K562 (cell line): ENCODE measurements around the gene SETDB1. TPM values are rescaled to one million over a fixed set of nuclear protein-coding genes. Genes with fewer than 3 reads are reported as not detected.

ENCODE experiments used
- BCLAF1 ChIP-seq, 2 experiments: fragments of 450-650 bp in 1 of 2; IDR thresholded peaks; 2 replicates each; pipeline ENCODE4 v1.6.1; 2011 to 2017; ENCODE audit warnings: low read depth in 2 of 2, antibody characterized with exemption in 1 of 2, borderline replicate concordance in 1 of 2, low read length in 1 of 2, mild to moderate bottlenecking in 1 of 2, mixed read lengths in 1 of 2; ENCODE audit not compliant: control insufficient read depth in 1 of 2
- BHLHE40 ChIP-seq: IDR thresholded peaks from 2 replicates; pipeline ENCODE4 v1.6.1; 2011; ENCODE audit warnings: low read length, improper control_type of control experiment
- CBFA2T2 ChIP-seq: fragments of 450-650 bp; conservative IDR thresholded peaks from 2 replicates; pipeline ENCODE4 v1.6.1; 2017; ENCODE audit warnings: mild to moderate bottlenecking
- CHAMP1 ChIP-seq: fragments of 450-650 bp; IDR thresholded peaks from 2 replicates; pipeline ENCODE4 v1.6.1; 2016; ENCODE audit warnings: mild to moderate bottlenecking
- ETV5 ChIP-seq: sonication (generic); formaldehyde crosslinking; IDR thresholded peaks from 2 replicates; pipeline ENCODE4 v1.4.0; 2020; ENCODE audit warnings: low read depth, mild to moderate bottlenecking, missing genetic modification reagents
- MEF2A ChIP-seq: IDR thresholded peaks from 2 replicates; pipeline ENCODE4 v1.6.1; 2011; ENCODE audit warnings: low read depth, mild to moderate bottlenecking, low read length, moderate library complexity; ENCODE audit not compliant: control insufficient read depth
- NBN ChIP-seq: fragments of 450-650 bp; IDR thresholded peaks from 2 replicates; pipeline ENCODE4 v1.6.1; 2016; ENCODE audit warnings: low read depth, mild to moderate bottlenecking
- NR2F6 ChIP-seq: fragments of 450-650 bp; formaldehyde crosslinking; IDR thresholded peaks from 2 replicates; pipeline ENCODE4 v1.4.0; 2020; ENCODE audit warnings: mild to moderate bottlenecking
- POLR2G ChIP-seq: fragments of 200-400 bp; formaldehyde crosslinking; IDR thresholded peaks from 2 replicates; pipeline ENCODE4 v1.6.1; 2017; ENCODE audit warnings: low read depth, mild to moderate bottlenecking, antibody characterized with exemption, low read length, moderate library complexity
- RBM15 ChIP-seq: fragments of 200-400 bp; formaldehyde crosslinking; IDR thresholded peaks from 2 replicates; pipeline ENCODE4 v1.6.1; 2018; ENCODE audit warnings: mild to moderate bottlenecking, low read length, moderate library complexity; ENCODE audit not compliant: insufficient read depth
- TBL1XR1 ChIP-seq, 2 experiments: IDR thresholded peaks; 2 replicates each; pipeline ENCODE4 v1.6.1; 2012; ENCODE audit warnings: improper control_type of control experiment in 2 of 2, low read length in 2 of 2, mild to moderate bottlenecking in 1 of 2
- ZHX1 ChIP-seq: fragments of 150-350 bp; conservative IDR thresholded peaks from 2 replicates; pipeline ENCODE4 v1.6.1; 2014; ENCODE audit warnings: low read length
- ZNF175 ChIP-seq: fragments of 200-800 bp; sonication (Bioruptor generic); IDR thresholded peaks from 2 replicates; pipeline ENCODE4 v1.6.1; 2016; ENCODE audit warnings: low read depth, mild to moderate bottlenecking, missing genetic modification characterization, missing compliant biosample characterization
- polyA plus RNA-seq, 8 experiments: library from polyadenylated mRNA; depleted of rRNA in 4 of 8; stranded (reverse) in 5 of 8; unstranded in 3 of 8; fragments of >200 nt; fragmentation: Nextera tagmentation in 2 of 8; fragmentation: Illumina TruSeq in 1 of 8; extraction: Ambion mirVana in 2 of 8; extraction: Trizol in 1 of 8; gene quantifications; 2 replicates each; pipeline versions ENCODE4 v1.2.1 to v1.2.3, GENCODE V29; 2011 to 2014; ENCODE audit warnings: inconsistent platforms in 1 of 8, missing spikeins in 1 of 8
- total RNA-seq, 7 experiments: library from RNA; depleted of rRNA in 6 of 7; stranded (reverse); fragments of >200 nt in 6 of 7; fragmentation: Illumina TruSeq in 2 of 7; extraction: Trizol in 2 of 7; gene quantifications; 2 replicates each; pipeline versions ENCODE4 v1.2.1 to v1.2.3, GENCODE V29; 2011 to 2021; ENCODE audit warnings: low replicate concordance in 1 of 7
- TF ChIP-seq, protein P1 (sequence below): IDR thresholded peaks from 2 replicates; pipeline ENCODE4 v1.6.1; 2012; ENCODE audit warnings: low read depth, low read length, improper control_type of control experiment, borderline replicate concordance
- TF ChIP-seq, protein P2 (sequence below): IDR thresholded peaks from 2 replicates; pipeline ENCODE4 v1.6.1; 2014; ENCODE audit warnings: antibody characterized with exemption

SETDB1 gene
- total and polyA plus RNA-seq, 9 of the 15 experiments (the other 6 are each of a cell fraction or from before 2014, with no cell fraction given) = 21.5 to 64.4 (median 42.0) TPM

GRCh38 chr1:150926097-150926741, at the start of gene SETDB1 (continued):
- TF ChIP-seq ZNF175 (CRISPR knock-in tag) (no peak), BCLAF1 (IDR thresholded peaks at IDR 0.05; ENCODE audit: borderline replicate concordance in 1 of 2, control insufficient read depth in 1 of 2, low read depth in 2 of 2, low read length in 1 of 2) (0 out of 4 replicates have a peak, but pooled peaks of 1 of the 2 experiments have one; percentile 55), POLR2G (peak; percentile 67), MEF2A (no peak), ETV5 (CRISPR knock-in tag) (peak; percentile 72; the same call in 1 of the 2 replicates), NR2F6 (CRISPR knock-in tag) (no peak), CBFA2T2 (no peak; the same call in 1 of the 2 replicates), RBM15 (no peak), ZHX1 (no peak), TBL1XR1 (IDR thresholded peaks at IDR 0.05; ENCODE audit: low read length in 2 of 2) (peak; percentile 60 to 88), NBN (peak; percentile 75), BHLHE40 (peak; percentile 96), CHAMP1 (0 out of 2 replicates have a peak, but pooled peaks have one; percentile 45)
- TF ChIP-seq, protein P1, sequence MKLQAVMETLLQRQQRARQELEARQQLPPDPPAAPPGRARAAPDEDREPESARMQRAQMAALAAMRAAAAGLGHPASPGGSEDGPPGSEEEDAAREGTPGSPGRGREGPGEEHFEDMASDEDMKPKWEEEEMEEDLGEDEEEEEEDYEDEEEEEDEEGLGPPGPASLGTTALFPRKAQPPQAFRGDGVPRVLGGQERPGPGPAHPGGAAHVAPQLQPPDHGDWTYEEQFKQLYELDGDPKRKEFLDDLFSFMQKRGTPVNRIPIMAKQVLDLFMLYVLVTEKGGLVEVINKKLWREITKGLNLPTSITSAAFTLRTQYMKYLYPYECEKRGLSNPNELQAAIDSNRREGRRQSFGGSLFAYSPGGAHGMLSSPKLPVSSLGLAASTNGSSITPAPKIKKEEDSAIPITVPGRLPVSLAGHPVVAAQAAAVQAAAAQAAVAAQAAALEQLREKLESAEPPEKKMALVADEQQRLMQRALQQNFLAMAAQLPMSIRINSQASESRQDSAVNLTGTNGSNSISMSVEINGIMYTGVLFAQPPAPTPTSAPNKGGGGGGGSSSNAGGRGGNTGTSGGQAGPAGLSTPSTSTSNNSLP = no peak
- TF ChIP-seq, protein P2, sequence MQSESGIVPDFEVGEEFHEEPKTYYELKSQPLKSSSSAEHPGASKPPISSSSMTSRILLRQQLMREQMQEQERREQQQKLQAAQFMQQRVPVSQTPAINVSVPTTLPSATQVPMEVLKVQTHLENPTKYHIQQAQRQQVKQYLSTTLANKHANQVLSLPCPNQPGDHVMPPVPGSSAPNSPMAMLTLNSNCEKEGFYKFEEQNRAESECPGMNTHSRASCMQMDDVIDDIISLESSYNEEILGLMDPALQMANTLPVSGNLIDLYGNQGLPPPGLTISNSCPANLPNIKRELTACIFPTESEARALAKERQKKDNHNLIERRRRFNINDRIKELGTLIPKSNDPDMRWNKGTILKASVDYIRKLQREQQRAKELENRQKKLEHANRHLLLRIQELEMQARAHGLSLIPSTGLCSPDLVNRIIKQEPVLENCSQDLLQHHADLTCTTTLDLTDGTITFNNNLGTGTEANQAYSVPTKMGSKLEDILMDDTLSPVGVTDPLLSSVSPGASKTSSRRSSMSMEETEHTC = no peak
